ENCODE measurements around the gene PXMP2. TPM values are rescaled to one million over a fixed set of nuclear protein-coding genes. Genes with fewer than 3 reads are reported as not detected.
A peak's percentile ranks its signal among the peaks of the same experiment; 100 is the strongest.

The PXMP2 gene
- total and polyA plus RNA-seq, 5 donors: 21.6 to 40.1 (median 36.8) TPM

- no peak for DNase-seq
- no peak overlapping the region for H3K27ac ChIP-seq (ENCODE audit: low read length)
- intact Hi-C loops (cut with DNase I): no loop called here
These were observed 12.9 kb downstream of the PXMP2 start for GRCh38 chr12:132700212-132700822.

GRCh38 chr12:132702640-132703039 lies 15.3 kb downstream of the PXMP2 start:
- 74% methylated on average over 4 of the region's 4 CpGs for WGBS
- Histone ChIP-seq H3K9me3 (ENCODE audit: control insufficient read depth, low read length) (no peaks in the 10 kb centered on the region), H3K27ac (ENCODE audit: low read length) (no peak overlapping the region), H3K4me3 (ENCODE audit: low read length) (no peak overlapping the region), H3K27me3 (ENCODE audit: control insufficient read depth, insufficient read depth) (no peaks in the 10 kb centered on the region), H3K4me1 (ENCODE audit: control insufficient read depth, insufficient read depth, low read length) (no peaks in the 10 kb centered on the region)
- no peak for ATAC-seq
- peak in 1 of 3 donors; percentile 34 for DNase-seq
- intact Hi-C loops (cut with DNase I): no loop called here

More at GRCh38 chr12:132700212-132700822, 12.9 kb downstream of the PXMP2 start:
- no peak for ATAC-seq
- no peaks in the 10 kb centered on the region for H3K27me3 ChIP-seq (ENCODE audit: control insufficient read depth, insufficient read depth)
- 93% methylated on average over 10 of the region's 10 CpGs for WGBS
- H3K4me3 ChIP-seq (ENCODE audit: low read length): no peak overlapping the region
- H3K9me3 ChIP-seq (ENCODE audit: control insufficient read depth, low read length): no peaks in the 10 kb centered on the region
- no peaks in the 10 kb centered on the region for H3K4me1 ChIP-seq (ENCODE audit: control insufficient read depth, insufficient read depth, low read length)

DNA sequence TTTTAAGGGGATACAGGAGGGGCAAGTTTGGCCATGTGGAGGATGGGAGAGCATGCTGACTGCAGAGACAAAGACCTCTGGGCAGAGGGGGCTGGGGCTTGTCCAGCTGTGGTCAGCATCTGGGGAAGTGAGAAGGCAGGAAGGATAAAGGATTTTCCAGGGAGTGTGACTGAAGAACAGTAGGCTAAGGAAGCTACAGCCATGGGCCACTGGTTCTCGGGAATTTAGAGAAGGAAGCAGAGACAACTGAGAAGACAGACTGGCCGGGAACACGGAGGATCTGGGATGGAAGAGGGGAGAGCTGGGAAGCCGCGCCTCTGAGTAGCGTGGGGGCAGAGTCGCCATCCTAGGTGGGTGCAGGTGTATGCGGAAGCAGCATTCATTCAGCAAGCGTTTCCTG lies 16.3 kb downstream of the PXMP2 start:
- Histone ChIP-seq H3K27me3 (ENCODE audit: control insufficient read depth, insufficient read depth) (no peaks in the 10 kb centered on the region), H3K4me3 (ENCODE audit: low read length) (no peak overlapping the region), H3K27ac (ENCODE audit: low read length) (no peak overlapping the region), H3K4me1 (ENCODE audit: control insufficient read depth, insufficient read depth, low read length) (no peaks in the 10 kb centered on the region), H3K9me3 (ENCODE audit: control insufficient read depth, low read length) (no peaks in the 10 kb centered on the region)
- intact Hi-C loops (cut with DNase I): no loop called here
- DNase-seq (peak in 1 of 3 donors; percentile 40), ATAC-seq (no peak)
- 95% methylated on average over 9 of the region's 9 CpGs for WGBS

DNA sequence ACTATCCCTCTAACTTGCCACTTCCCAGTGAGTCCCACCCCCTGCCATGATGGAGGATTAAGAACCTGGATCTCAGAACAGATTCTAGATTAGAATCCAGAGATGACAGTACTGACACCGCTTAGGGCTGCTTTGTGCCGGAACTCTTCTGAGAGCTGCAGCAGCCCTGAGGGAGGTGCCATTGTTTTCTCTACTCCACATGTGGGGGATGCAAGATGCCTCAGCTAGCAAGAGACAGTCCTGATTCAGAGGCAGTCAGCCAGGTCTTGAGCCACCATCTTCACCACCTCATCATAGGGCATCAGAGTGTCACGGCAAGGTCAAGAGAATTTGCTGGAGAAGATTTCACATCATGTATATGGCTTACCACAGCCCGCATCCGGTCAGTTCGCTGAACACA lies 19.9 kb downstream of the PXMP2 start:
- 91% methylated on average over 6 of the region's 6 CpGs for WGBS
- Histone ChIP-seq H3K27ac (ENCODE audit: low read length) (no peak overlapping the region), H3K4me3 (ENCODE audit: low read length) (no peak overlapping the region), H3K4me1 (ENCODE audit: control insufficient read depth, insufficient read depth, low read length) (no peaks in the 10 kb centered on the region), H3K27me3 (ENCODE audit: control insufficient read depth, insufficient read depth) (no peaks in the 10 kb centered on the region), H3K9me3 (ENCODE audit: control insufficient read depth, low read length) (no peaks in the 10 kb centered on the region)
- ATAC-seq: no peak
- intact Hi-C loops (cut with DNase I): no loop called here
- DNase-seq: no peak

DNA sequence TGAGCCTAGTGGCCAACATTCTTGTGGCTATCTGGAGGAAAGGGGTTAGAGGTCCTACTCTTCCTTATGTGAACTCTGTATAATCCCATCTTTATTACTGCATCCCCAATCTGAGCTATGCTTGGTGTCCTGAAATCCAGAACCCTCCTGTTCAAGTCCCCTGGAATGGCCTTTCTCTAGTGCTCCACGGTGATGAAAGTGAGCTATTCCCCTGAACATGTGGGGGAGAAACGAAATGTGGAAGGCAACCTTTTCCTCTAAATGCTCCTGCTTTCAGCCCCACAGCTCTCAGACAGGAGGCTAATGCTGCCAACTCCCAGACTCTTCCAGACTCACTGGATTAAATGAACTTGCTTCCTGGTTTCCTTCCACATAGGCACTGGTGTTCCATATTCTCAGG lies 20.8 kb downstream of the PXMP2 start:
- H3K4me3 ChIP-seq (ENCODE audit: low read length): no peak overlapping the region
- no peaks in the 10 kb centered on the region for H3K27me3 ChIP-seq (ENCODE audit: control insufficient read depth, insufficient read depth)
- DNase-seq (no peak), ATAC-seq (no peak)
- H3K27ac ChIP-seq (ENCODE audit: low read length): no peak overlapping the region
- intact Hi-C loops (cut with DNase I): no loop called here
- 78% methylated on average over 2 of the region's 2 CpGs for whole genome bisulfite sequencing
- H3K4me1 ChIP-seq (ENCODE audit: control insufficient read depth, insufficient read depth, low read length): no peaks in the 10 kb centered on the region
- H3K9me3 ChIP-seq (ENCODE audit: control insufficient read depth, low read length): no peaks in the 10 kb centered on the region

GRCh38 chr12:132710043-132710404 lies 22.6 kb downstream of the PXMP2 start:
- under 1% methylated on average over 26 of the region's 26 CpGs for WGBS
- Histone ChIP-seq H3K27me3 (ENCODE audit: control insufficient read depth, insufficient read depth) (no peaks in the 10 kb centered on the region), H3K9me3 (ENCODE audit: control insufficient read depth, low read length) (no peaks in the 10 kb centered on the region), H3K4me3 (ENCODE audit: low read length) (peak overlapping the region; percentile 96), H3K27ac (ENCODE audit: low read length) (peak overlapping the region; percentile 34), H3K4me1 (ENCODE audit: control insufficient read depth, insufficient read depth, low read length) (no peaks in the 10 kb centered on the region)
- intact Hi-C loops (cut with DNase I): no loop called here
- DNase-seq (peak in 1 of 3 donors; percentile 45), ATAC-seq (peak; percentile 34 to 53)

GRCh38 chr12:132710405-132711079 lies 23.2 kb downstream of the PXMP2 start, which contains the start of gene PGAM5:
PGAM5 (plus strand) TSS chr12:132710842; CDS start chr12:132710877, 35 bp downstream.
- no peaks in the 10 kb centered on the region for H3K27me3 ChIP-seq (ENCODE audit: control insufficient read depth, insufficient read depth)
- peak; percentile 95 to 96 for ATAC-seq
- intact Hi-C loops (cut with DNase I): no loop called here
- no peaks in the 10 kb centered on the region for H3K9me3 ChIP-seq (ENCODE audit: control insufficient read depth, low read length)
- under 1% methylated on average over 94 of the region's 94 CpGs for WGBS
- DNase-seq: peak; percentile 81 to 93 (median 93)
- H3K4me1 ChIP-seq (ENCODE audit: control insufficient read depth, insufficient read depth, low read length): no peaks in the 10 kb centered on the region
- H3K4me3 ChIP-seq (ENCODE audit: low read length): peak within 1 kb of the TSS; percentile 96
- H3K27ac ChIP-seq (ENCODE audit: low read length): peak within 1 kb of the TSS; percentile 34

GRCh38 chr12:132711080-132711843 lies 23.9 kb downstream of the PXMP2 start:
- Histone ChIP-seq H3K27me3 (ENCODE audit: control insufficient read depth, insufficient read depth) (no peaks in the 10 kb centered on the region), H3K27ac (ENCODE audit: low read length) (peak overlapping the region; percentile 34), H3K4me1 (ENCODE audit: control insufficient read depth, insufficient read depth, low read length) (no peaks in the 10 kb centered on the region), H3K4me3 (ENCODE audit: low read length) (peak overlapping the region; percentile 96), H3K9me3 (ENCODE audit: control insufficient read depth, low read length) (no peaks in the 10 kb centered on the region)
- ATAC-seq: peak; percentile 1 to 11
- 9% methylated on average over 59 of the region's 59 CpGs for WGBS
- intact Hi-C loops (cut with DNase I): no loop called here
- no peak for DNase-seq

DNA sequence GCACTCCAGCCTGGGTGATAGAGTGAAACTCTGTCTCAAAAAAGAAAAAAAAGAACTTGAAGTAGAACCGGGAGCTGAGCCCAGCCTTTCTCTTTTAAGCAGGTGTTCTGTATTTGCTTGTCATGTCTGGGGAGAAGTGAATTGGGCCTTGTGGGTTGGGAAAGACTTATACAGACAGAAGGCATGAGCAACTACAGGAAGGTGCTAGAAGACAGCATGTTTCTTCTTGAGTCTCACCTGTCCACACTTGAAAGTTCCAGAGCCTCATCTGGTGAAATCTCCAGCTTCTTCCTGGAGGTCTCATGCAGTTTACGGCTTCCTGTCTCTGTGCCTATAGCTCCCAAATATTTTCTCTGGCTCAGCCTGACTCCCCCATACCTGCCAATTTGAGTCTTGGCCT lies 25.7 kb downstream of the PXMP2 start:
- intact Hi-C loops (cut with DNase I): no loop called here
- no peaks in the 10 kb centered on the region for H3K9me3 ChIP-seq (ENCODE audit: control insufficient read depth, low read length)
- H3K27me3 ChIP-seq (ENCODE audit: control insufficient read depth, insufficient read depth): no peaks in the 10 kb centered on the region
- DNase-seq (no peak), ATAC-seq (no peak)
- H3K4me1 ChIP-seq (ENCODE audit: control insufficient read depth, insufficient read depth, low read length): no peaks in the 10 kb centered on the region
- 78% methylated on average over 2 of the region's 2 CpGs for WGBS
- H3K4me3 ChIP-seq (ENCODE audit: low read length): no peak overlapping the region
- no peak overlapping the region for H3K27ac ChIP-seq (ENCODE audit: low read length)

DNA sequence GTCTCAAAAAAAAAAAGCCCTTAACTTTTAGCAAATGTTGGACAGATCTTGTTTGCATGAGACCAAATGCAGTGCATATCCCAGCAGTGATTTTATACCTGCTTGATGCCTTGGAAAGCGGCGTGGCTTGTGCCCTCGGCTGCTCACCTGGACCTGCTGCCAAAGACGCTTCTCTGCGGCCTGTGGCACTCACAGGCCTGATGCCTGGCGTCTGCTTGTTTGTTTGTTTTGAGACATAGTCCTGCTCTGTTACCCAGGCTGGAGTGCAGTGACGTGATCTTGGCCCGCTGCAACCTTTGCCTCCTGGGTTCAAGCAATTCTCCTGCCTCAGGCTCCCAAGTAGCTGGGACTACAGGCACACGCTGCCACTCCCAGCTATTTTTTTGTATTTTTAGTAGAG lies 28.5 kb downstream of the PXMP2 start:
- Histone ChIP-seq H3K27ac (ENCODE audit: low read length) (no peak overlapping the region), H3K4me3 (ENCODE audit: low read length) (no peak overlapping the region), H3K9me3 (ENCODE audit: control insufficient read depth, low read length) (no peaks in the 10 kb centered on the region), H3K27me3 (ENCODE audit: control insufficient read depth, insufficient read depth) (no peaks in the 10 kb centered on the region), H3K4me1 (ENCODE audit: control insufficient read depth, insufficient read depth, low read length) (no peaks in the 10 kb centered on the region)
- intact Hi-C loops (cut with DNase I): no loop called here
- 83% methylated on average over 9 of the region's 9 CpGs for WGBS
- DNase-seq (no peak), ATAC-seq (no peak)

DNA sequence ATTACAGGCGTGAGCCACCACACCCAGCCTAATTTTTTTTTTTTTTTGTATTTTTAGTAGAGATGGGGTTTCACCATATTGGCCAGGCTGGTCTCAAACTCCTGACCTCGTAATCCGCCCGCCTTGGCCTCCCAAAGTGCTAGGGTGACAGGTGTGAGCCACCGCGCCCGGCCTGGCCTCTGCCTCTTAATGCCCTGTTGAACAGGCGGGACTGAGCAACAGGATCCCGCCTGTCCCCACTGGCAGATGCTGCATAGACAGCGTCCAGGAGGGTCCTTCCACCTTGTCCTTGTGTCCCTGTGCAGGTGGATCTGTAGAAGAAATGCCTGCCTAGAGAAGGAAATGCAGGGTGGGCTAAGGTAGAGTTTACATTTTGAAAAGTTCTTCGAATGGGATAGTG lies 29.0 kb downstream of the PXMP2 start:
- H3K4me3 ChIP-seq (ENCODE audit: low read length): no peak overlapping the region
- 77% methylated on average over 11 of the region's 11 CpGs for WGBS
- no peaks in the 10 kb centered on the region for H3K27me3 ChIP-seq (ENCODE audit: control insufficient read depth, insufficient read depth)
- H3K27ac ChIP-seq (ENCODE audit: low read length): no peak overlapping the region
- ATAC-seq (no peak), DNase-seq (no peak)
- intact Hi-C loops (cut with DNase I): no loop called here
- no peaks in the 10 kb centered on the region for H3K9me3 ChIP-seq (ENCODE audit: control insufficient read depth, low read length)
- H3K4me1 ChIP-seq (ENCODE audit: control insufficient read depth, insufficient read depth, low read length): no peaks in the 10 kb centered on the region

Data from right cardiac atrium (tissue), 5 donors.